ENCODE results near the gene ECE1. TPM values are rescaled to one million over a fixed set of nuclear protein-coding genes. Genes with fewer than 3 reads are reported as not detected.

The ECE1 gene
- total and polyA plus RNA-seq, 3 donors from 2014 or later: 66.1 to 101 (median 96.4) TPM

DNA sequence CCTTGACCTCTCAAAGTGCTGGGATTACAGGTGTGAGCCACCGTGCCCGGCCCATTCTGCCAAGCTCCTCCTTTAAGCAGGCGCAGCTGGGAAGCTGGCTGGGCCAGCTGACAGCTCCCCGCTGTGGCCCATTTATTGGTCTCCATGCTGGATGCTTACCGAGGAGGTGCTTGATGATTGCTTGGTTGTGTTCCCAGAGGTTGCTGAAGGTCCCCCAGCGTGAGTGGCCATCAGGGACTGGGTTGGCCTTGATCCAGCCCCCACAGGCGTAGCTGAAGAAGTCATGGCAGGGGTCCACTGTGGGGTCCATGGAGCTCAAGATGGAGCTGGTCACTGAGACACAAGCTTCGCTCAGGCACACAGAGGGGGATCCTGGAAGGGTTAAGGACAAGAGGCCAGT, 17.7 kb downstream of the ECE1 start:
- Histone ChIP-seq H3K27me3 (no peaks in the 10 kb centered on the region), H3K9me3 (no peaks in the 10 kb centered on the region), H3K4me1 (peaks cover 59% of the 10 kb centered on the region), H3K27ac (peak overlapping the region in 1 of 2 donors; percentile 82), H3K36me3 (ENCODE audit: low read depth, missing control alignments) (no peaks in the 10 kb centered on the region), H3K4me3 (no peak overlapping the region)
- no peak for DNase-seq
- TF ChIP-seq, protein P1, sequence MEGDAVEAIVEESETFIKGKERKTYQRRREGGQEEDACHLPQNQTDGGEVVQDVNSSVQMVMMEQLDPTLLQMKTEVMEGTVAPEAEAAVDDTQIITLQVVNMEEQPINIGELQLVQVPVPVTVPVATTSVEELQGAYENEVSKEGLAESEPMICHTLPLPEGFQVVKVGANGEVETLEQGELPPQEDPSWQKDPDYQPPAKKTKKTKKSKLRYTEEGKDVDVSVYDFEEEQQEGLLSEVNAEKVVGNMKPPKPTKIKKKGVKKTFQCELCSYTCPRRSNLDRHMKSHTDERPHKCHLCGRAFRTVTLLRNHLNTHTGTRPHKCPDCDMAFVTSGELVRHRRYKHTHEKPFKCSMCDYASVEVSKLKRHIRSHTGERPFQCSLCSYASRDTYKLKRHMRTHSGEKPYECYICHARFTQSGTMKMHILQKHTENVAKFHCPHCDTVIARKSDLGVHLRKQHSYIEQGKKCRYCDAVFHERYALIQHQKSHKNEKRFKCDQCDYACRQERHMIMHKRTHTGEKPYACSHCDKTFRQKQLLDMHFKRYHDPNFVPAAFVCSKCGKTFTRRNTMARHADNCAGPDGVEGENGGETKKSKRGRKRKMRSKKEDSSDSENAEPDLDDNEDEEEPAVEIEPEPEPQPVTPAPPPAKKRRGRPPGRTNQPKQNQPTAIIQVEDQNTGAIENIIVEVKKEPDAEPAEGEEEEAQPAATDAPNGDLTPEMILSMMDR (IDR thresholded peaks at IDR 0.05): no peak
- no peak for TF ChIP-seq POLR2A (IDR thresholded peaks at IDR 0.05)
- intact Hi-C loops (cut with DNase I; ENCODE audit: low total_unique reads): no loop called here
- 74 to 79% methylated on average over 7 to 8 of the region's 8 CpGs for WGBS, 2 donors

DNA sequence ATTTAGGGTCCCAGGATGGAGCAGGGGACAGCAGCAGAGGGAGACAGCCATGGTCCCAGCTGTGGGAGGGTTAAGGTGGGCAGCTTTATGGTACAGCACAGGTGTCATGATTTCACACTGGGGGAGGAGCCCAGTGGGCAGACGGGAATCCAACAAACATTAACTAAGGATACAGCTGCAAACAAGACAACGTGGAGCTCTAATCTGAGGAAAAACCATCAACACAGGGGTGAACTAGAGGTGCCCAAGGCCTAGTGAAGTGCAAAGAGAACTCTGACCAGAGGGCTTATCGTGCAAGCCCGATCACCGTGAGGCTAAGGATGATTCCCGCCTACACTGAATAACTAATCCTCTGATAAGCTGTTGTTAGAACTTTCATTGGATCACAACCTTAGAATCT, 18.7 kb downstream of the ECE1 start:
- TF ChIP-seq POLR2A (IDR thresholded peaks at IDR 0.05): no peak
- H3K4me3 ChIP-seq: no peak overlapping the region
- 41 to 80% methylated on average over 4 to 6 of the region's 6 CpGs for WGBS, 2 donors
- intact Hi-C loops (cut with DNase I; ENCODE audit: low total_unique reads): no loop called here
- no peaks in the 10 kb centered on the region for H3K9me3 ChIP-seq
- peaks cover 52% of the 10 kb centered on the region for H3K4me1 ChIP-seq
- H3K27me3 ChIP-seq: no peaks in the 10 kb centered on the region
- H3K27ac ChIP-seq: peak overlapping the region; percentile 20 to 34
- DNase-seq: no peak
- no peaks in the 10 kb centered on the region for H3K36me3 ChIP-seq (ENCODE audit: low read depth, missing control alignments)

- Histone ChIP-seq H3K9me3 (no peaks in the 10 kb centered on the region), H3K4me1 (peaks cover 59% of the 10 kb centered on the region), H3K36me3 (ENCODE audit: low read depth, missing control alignments) (no peaks in the 10 kb centered on the region), H3K27ac (peak overlapping the region; percentile 33 to 68), H3K27me3 (no peaks in the 10 kb centered on the region), H3K4me3 (no peak overlapping the region)
- WGBS, 2 donors: 64 to 65% methylated on average over 9 of the region's 9 CpGs
- TF ChIP-seq, protein P1 (IDR thresholded peaks at IDR 0.05): peak in 2 of 3 experiments; percentile 62 to 77
- no peak for TF ChIP-seq POLR2A (IDR thresholded peaks at IDR 0.05)
- intact Hi-C loops (cut with DNase I; ENCODE audit: low total_unique reads): no loop called here
- peak; percentile 76 for DNase-seq
These were observed 20.1 kb downstream of the ECE1 start for GRCh38 chr1:21270086-21270689.

GRCh38 chr1:21269461-21270085, 20.7 kb downstream of the ECE1 start:
- Histone ChIP-seq H3K27ac (peak overlapping the region; percentile 33 to 68), H3K4me1 (peaks cover 59% of the 10 kb centered on the region), H3K4me3 (no peak overlapping the region), H3K9me3 (no peaks in the 10 kb centered on the region), H3K27me3 (no peaks in the 10 kb centered on the region), H3K36me3 (ENCODE audit: low read depth, missing control alignments) (no peaks in the 10 kb centered on the region)
- no peak for TF ChIP-seq POLR2A (IDR thresholded peaks at IDR 0.05)
- DNase-seq: peak; percentile 77
- intact Hi-C loops (cut with DNase I; ENCODE audit: low total_unique reads): no loop called here
- 32 to 41% methylated on average over 7 of the region's 7 CpGs for WGBS, 2 donors

DNA sequence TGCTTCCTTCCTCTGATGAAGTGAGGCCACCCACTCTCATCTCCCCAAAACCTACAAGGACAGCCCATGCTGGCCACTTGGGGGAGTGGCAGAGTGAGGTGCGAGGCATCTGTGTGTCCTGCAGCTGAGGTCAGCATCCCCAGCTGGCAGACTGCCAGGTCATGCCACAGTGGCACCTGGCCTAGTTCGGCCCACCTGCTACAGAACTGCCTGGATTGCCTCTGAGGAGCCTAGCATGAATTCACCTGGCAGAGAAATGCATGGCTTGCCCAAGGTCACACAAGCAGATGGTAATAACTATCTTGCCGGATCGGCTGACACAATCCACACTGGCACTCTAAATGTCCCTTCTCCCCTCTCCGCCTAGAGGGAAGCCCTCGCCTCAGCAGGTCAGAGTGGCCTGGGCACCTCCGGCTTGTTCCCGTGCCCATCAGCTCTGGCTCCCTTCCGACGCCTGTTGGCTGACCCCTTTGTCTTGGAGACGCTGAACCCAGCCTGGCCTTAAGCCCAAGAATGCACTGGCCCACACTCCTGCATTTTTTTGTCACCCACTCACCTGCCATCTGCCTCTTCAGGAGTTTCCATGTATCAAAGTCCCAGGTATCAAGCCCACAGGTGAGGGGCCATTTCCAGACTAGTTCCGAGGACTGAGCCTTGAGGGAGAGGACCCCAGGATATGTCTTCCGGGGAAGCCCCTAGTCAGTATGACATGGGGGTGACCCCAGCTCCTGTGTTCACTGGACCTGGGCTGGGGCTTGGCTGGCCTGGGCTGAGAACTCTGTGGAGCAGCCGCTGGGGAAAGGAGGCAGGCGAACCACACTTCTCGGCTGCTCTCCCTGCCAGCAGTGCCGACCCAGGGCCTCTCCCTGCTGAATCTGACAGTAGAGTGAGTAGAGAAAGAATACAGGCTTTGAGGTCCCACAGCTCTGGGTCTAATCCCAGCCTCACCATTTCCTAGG, 21.7 kb downstream of the ECE1 start:
- Histone ChIP-seq H3K27ac (peak overlapping the region; percentile 56 to 61), H3K27me3 (no peaks in the 10 kb centered on the region), H3K36me3 (ENCODE audit: low read depth, missing control alignments) (no peaks in the 10 kb centered on the region), H3K9me3 (no peaks in the 10 kb centered on the region), H3K4me3 (no peak overlapping the region), H3K4me1 (peaks cover 60% of the 10 kb centered on the region)
- intact Hi-C loops (cut with DNase I; ENCODE audit: low total_unique reads): no loop called here
- DNase-seq: peak; percentile 53
- no peak for TF ChIP-seq POLR2A (IDR thresholded peaks at IDR 0.05)
- TF ChIP-seq, protein P1 (IDR thresholded peaks at IDR 0.05): no peak
- 44 to 47% methylated on average over 16 to 17 of the region's 17 CpGs for WGBS, 2 donors
